HepG2 (cell line): ENCODE measurements around the gene ATP2B2. TPM values are rescaled to one million over a fixed set of nuclear protein-coding genes. Genes with fewer than 3 reads are reported as not detected.
A peak's percentile ranks its signal among the peaks of the same experiment; 100 is the strongest.

Experiments
- AGO1 ChIP-seq: fragments of 200-400 bp; formaldehyde crosslinking; IDR thresholded peaks from 2 replicates; pipeline ENCODE4 v1.6.1; 2017; ENCODE audit warnings: mild to moderate bottlenecking, low read depth, low read length, moderate library complexity; ENCODE audit not compliant: poor library complexity, severe bottlenecking
- ATF7-NPFF ChIP-seq: sonication (generic); formaldehyde crosslinking; IDR thresholded peaks from 2 replicates; pipeline ENCODE4 v1.8.1; 2023; ENCODE audit warnings: mild to moderate bottlenecking, low read depth, missing genetic modification reagents, moderate library complexity
- ATM ChIP-seq: fragments of 450-650 bp; IDR thresholded peaks from 2 replicates; pipeline ENCODE4 v1.7.1; 2017; ENCODE audit warnings: mild to moderate bottlenecking, borderline replicate concordance
- DNMT1 ChIP-seq: sonication (generic); formaldehyde crosslinking; IDR thresholded peaks from 2 replicates; pipeline ENCODE4 v1.5.1; 2020; ENCODE audit warnings: mild to moderate bottlenecking, missing genetic modification reagents
- ETV5 ChIP-seq: IDR thresholded peaks from 2 replicates; pipeline ENCODE4 v1.6.1; 2018; ENCODE audit warnings: missing biosample characterization, missing genetic modification reagents, inconsistent platforms, borderline replicate concordance
- EZH2 ChIP-seq: conservative IDR thresholded peaks from 2 replicates; pipeline ENCODE4 v1.6.1; 2012; ENCODE audit warnings: mild to moderate bottlenecking, low read depth, low read length, moderate library complexity
- FOXA3 ChIP-seq: IDR thresholded peaks from 2 replicates; pipeline ENCODE4 v1.6.1; 2016; ENCODE audit warnings: missing genetic modification reagents, missing compliant biosample characterization
- HDAC1 ChIP-seq: sonication (generic); formaldehyde crosslinking; IDR thresholded peaks from 2 replicates; pipeline ENCODE4 v1.5.1; 2020; ENCODE audit warnings: mild to moderate bottlenecking, missing genetic modification reagents
- HDAC2 ChIP-seq: sonication (generic); formaldehyde crosslinking; IDR thresholded peaks from 2 replicates; pipeline ENCODE4 v1.4.0; 2020; ENCODE audit warnings: missing genetic modification reagents
- HDAC6 ChIP-seq: fragments of 200-600 bp; sonication (generic); IDR thresholded peaks from 2 replicates; pipeline ENCODE4 v1.7.0; 2017; ENCODE audit warnings: mild to moderate bottlenecking, antibody characterized with exemption, low read length, low read depth
- MTA1 ChIP-seq: sonication (generic); formaldehyde crosslinking; IDR thresholded peaks from 2 replicates; pipeline ENCODE4 v1.4.0; 2020; ENCODE audit warnings: missing genetic modification reagents, mild to moderate bottlenecking, borderline replicate concordance
- NCOR1 ChIP-seq: fragments of 200-600 bp; sonication (generic); IDR thresholded peaks from 2 replicates; pipeline ENCODE4 v1.7.0; 2017; ENCODE audit warnings: antibody characterized with exemption, low read length, borderline replicate concordance
- NONO ChIP-seq, 2 experiments: fragments of 450-650 bp in 1 of 2; sonication (generic) in 1 of 2; formaldehyde crosslinking in 1 of 2; IDR thresholded peaks in 1 of 2; conservative IDR thresholded peaks in 1 of 2; 2 replicates each; pipeline versions ENCODE4 v1.6.1 to v1.8.0; 2017 to 2022; ENCODE audit warnings: mild to moderate bottlenecking in 1 of 2, missing genetic modification reagents in 1 of 2, moderate library complexity in 1 of 2
- RBFOX2 ChIP-seq: fragments of 200-400 bp; formaldehyde crosslinking; IDR thresholded peaks from 2 replicates; pipeline ENCODE4 v1.6.1; 2017; ENCODE audit warnings: low read depth, mild to moderate bottlenecking, low read length
- XRCC5 ChIP-seq: fragments of 200-400 bp; formaldehyde crosslinking; optimal IDR thresholded peaks from 2 replicates; pipeline ENCODE3; 2017; ENCODE audit warnings: mild to moderate bottlenecking, low read length
- ZFX ChIP-seq: sonication (generic); formaldehyde crosslinking; IDR thresholded peaks from 2 replicates; pipeline ENCODE4 v1.4.0; 2020; ENCODE audit warnings: mild to moderate bottlenecking, low read depth, missing genetic modification reagents, moderate library complexity
- ZNF605 ChIP-seq: sonication (generic); formaldehyde crosslinking; IDR thresholded peaks from 2 replicates; pipeline ENCODE4 v1.8.0; 2022; ENCODE audit warnings: mild to moderate bottlenecking, missing genetic modification reagents
- ZNF660 ChIP-seq: sonication (generic); formaldehyde crosslinking; IDR thresholded peaks from 2 replicates; pipeline ENCODE4 v1.5.1; 2020; ENCODE audit warnings: mild to moderate bottlenecking, low read depth, missing genetic modification reagents, borderline replicate concordance
- ZNF674 ChIP-seq: sonication (generic); formaldehyde crosslinking; IDR thresholded peaks from 2 replicates; pipeline ENCODE4 v1.5.0; 2020; ENCODE audit warnings: low read depth, mild to moderate bottlenecking, missing genetic modification reagents
- ZNF780A ChIP-seq: sonication (generic); formaldehyde crosslinking; IDR thresholded peaks from 2 replicates; pipeline ENCODE4 v1.8.0; 2022; ENCODE audit warnings: mild to moderate bottlenecking, missing genetic modification reagents, moderate library complexity
- ZNF816 ChIP-seq: sonication (generic); formaldehyde crosslinking; IDR thresholded peaks from 2 replicates; pipeline ENCODE4 v1.8.0; 2022; ENCODE audit warnings: missing genetic modification reagents, mild to moderate bottlenecking, borderline replicate concordance
- polyA plus RNA-seq, 8 experiments: library from polyadenylated mRNA; depleted of rRNA in 3 of 8; stranded (reverse) in 7 of 8; unstranded in 1 of 8; fragments of >200 nt; fragmentation: Illumina TruSeq in 4 of 8; extraction: Trizol in 4 of 8; gene quantifications; 2 replicates each; pipeline versions ENCODE4 v1.2.1 to v1.2.3, GENCODE V29; 2011 to 2016; ENCODE audit warnings: low read depth in 4 of 8, missing spikeins in 1 of 8, mixed read lengths in 1 of 8; ENCODE audit not compliant: insufficient read depth in 1 of 8
- total RNA-seq, 5 experiments: library from RNA; depleted of rRNA; stranded (reverse); fragments of >200 nt; fragmentation: Illumina TruSeq; extraction: Trizol; gene quantifications; 2 replicates each; pipeline ENCODE4 v1.2.3, GENCODE V29; 2016; ENCODE audit warnings: low read depth in 1 of 5
- TF ChIP-seq, protein P1 (sequence below): sonication (generic); formaldehyde crosslinking; IDR thresholded peaks from 2 replicates; pipeline ENCODE4 v1.8.1; 2023; ENCODE audit warnings: mild to moderate bottlenecking, moderate library complexity, missing genetic modification reagents
- TF ChIP-seq, protein P2 (sequence below): sonication (generic); formaldehyde crosslinking; IDR thresholded peaks from 2 replicates; pipeline ENCODE4 v1.8.1; 2022; ENCODE audit warnings: low read depth, mild to moderate bottlenecking, missing genetic modification reagents
- TF ChIP-seq, protein P3 (sequence below): sonication (generic); formaldehyde crosslinking; conservative IDR thresholded peaks from 2 replicates; pipeline ENCODE4 v1.5.0; 2020; ENCODE audit warnings: missing genetic modification reagents
- TF ChIP-seq, protein P4 (sequence below): sonication (generic); formaldehyde crosslinking; IDR thresholded peaks from 2 replicates; pipeline ENCODE4 v1.8.1; 2022; ENCODE audit warnings: mild to moderate bottlenecking, missing genetic modification reagents

The ATP2B2 gene
- total and polyA plus RNA-seq, 2 of the 13 experiments (the other 11 are each of a cell fraction or from before 2014, with no cell fraction given), result 1.5 to 2.3 TPM

DNA sequence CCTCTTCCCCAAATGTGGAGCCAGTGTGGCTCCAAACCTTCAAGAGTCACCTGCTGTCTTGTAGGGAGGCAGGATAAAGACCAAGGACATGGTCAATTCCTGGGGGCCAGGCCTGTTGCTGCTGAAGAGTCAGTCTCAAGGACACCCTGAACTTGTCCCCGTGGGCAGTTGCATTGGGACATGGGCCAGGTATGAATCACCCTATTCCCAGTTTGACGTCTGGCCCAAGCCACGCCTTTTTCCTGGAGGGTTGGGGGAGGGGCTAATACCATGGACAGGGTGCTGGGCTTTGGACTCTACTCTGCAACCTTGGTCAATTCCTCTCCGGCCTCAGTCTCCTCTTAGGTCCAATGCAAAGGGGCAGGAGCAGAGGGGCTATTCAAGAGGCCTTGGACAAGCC lies 10.4 kb downstream of the ATP2B2 start (continued):
- TF ChIP-seq, protein P1, sequence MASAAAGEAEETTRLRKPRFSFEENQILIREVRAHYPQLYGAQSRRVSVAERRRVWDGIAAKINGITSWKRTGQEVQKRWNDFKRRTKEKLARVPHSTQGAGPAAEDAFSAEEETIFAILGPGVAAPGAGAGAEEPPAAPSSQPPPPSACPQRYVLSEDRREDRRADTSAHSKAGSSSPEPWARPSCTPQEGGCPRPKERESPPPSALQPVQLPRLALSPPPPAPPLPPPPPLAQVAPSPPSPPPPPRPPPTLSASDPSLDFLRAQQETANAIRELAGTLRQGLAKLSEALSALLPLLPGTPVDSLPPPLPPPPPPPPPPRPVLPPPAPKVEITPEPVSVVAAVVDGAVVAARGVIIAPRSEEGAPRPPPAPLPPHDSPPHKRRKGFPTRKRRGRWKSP (CRISPR knock-in tag), result no peak
- TF ChIP-seq HDAC2, result no peak
- TF ChIP-seq RBFOX2, result no peak
- TF ChIP-seq, protein P2, sequence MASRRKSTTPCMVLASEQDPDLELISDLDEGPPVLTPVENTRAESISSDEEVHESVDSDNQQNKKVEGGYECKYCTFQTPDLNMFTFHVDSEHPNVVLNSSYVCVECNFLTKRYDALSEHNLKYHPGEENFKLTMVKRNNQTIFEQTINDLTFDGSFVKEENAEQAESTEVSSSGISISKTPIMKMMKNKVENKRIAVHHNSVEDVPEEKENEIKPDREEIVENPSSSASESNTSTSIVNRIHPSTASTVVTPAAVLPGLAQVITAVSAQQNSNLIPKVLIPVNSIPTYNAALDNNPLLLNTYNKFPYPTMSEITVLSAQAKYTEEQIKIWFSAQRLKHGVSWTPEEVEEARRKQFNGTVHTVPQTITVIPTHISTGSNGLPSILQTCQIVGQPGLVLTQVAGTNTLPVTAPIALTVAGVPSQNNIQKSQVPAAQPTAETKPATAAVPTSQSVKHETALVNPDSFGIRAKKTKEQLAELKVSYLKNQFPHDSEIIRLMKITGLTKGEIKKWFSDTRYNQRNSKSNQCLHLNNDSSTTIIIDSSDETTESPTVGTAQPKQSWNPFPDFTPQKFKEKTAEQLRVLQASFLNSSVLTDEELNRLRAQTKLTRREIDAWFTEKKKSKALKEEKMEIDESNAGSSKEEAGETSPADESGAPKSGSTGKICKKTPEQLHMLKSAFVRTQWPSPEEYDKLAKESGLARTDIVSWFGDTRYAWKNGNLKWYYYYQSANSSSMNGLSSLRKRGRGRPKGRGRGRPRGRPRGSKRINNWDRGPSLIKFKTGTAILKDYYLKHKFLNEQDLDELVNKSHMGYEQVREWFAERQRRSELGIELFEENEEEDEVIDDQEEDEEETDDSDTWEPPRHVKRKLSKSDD (CRISPR knock-in tag), result no peak
- no peak for TF ChIP-seq AGO1
- peak; percentile 30; the same call in 1 of the 2 replicates for TF ChIP-seq ZFX
- no peak for TF ChIP-seq NONO (IDR thresholded peaks at IDR 0.05)
- no peak for TF ChIP-seq NONO (CRISPR knock-in tag; conservative IDR thresholded peaks at IDR 0.05)
- no peak for TF ChIP-seq ZNF816
- peak; percentile 24; the same call in 1 of the 2 replicates for TF ChIP-seq NCOR1
- TF ChIP-seq HDAC1 (CRISPR knock-in tag), result peak; percentile 41; the same call in 1 of the 2 replicates
- TF ChIP-seq ETV5 (CRISPR knock-in tag), result peak; percentile 18; the same call in 1 of the 2 replicates
- no peak for TF ChIP-seq ZNF674 (CRISPR knock-in tag)
- TF ChIP-seq ZNF780A (CRISPR knock-in tag), result no peak
- peak; percentile 44; the same call in 1 of the 2 replicates for TF ChIP-seq FOXA3 (CRISPR knock-in tag)
- TF ChIP-seq, protein P3, sequence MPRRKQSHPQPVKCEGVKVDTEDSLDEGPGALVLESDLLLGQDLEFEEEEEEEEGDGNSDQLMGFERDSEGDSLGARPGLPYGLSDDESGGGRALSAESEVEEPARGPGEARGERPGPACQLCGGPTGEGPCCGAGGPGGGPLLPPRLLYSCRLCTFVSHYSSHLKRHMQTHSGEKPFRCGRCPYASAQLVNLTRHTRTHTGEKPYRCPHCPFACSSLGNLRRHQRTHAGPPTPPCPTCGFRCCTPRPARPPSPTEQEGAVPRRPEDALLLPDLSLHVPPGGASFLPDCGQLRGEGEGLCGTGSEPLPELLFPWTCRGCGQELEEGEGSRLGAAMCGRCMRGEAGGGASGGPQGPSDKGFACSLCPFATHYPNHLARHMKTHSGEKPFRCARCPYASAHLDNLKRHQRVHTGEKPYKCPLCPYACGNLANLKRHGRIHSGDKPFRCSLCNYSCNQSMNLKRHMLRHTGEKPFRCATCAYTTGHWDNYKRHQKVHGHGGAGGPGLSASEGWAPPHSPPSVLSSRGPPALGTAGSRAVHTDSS, result no peak
- no peak for TF ChIP-seq HDAC6
- TF ChIP-seq ATM, result no peak
- no peak for TF ChIP-seq ZNF605 (CRISPR knock-in tag)
- no peak for TF ChIP-seq EZH2
- no peak for TF ChIP-seq XRCC5
- TF ChIP-seq ZNF660 (CRISPR knock-in tag), result no peak
- TF ChIP-seq ATF7-NPFF (CRISPR knock-in tag), result no peak
- TF ChIP-seq MTA1, result no peak
- no peak for TF ChIP-seq DNMT1
- TF ChIP-seq, protein P4, sequence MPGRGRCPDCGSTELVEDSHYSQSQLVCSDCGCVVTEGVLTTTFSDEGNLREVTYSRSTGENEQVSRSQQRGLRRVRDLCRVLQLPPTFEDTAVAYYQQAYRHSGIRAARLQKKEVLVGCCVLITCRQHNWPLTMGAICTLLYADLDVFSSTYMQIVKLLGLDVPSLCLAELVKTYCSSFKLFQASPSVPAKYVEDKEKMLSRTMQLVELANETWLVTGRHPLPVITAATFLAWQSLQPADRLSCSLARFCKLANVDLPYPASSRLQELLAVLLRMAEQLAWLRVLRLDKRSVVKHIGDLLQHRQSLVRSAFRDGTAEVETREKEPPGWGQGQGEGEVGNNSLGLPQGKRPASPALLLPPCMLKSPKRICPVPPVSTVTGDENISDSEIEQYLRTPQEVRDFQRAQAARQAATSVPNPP, result no peak
